Spleen (tissue), 7 donors: ENCODE data around the gene PDGFRB.

Experiments used
- POLR2A ChIP-seq, 3 donors: fragments of 450-650 bp; IDR thresholded peaks; one replicate each; pipeline ENCODE4 v1.5.1; 2017; ENCODE audit warnings: antibody characterized with exemption in 3 of 3, mild to moderate bottlenecking in 1 of 3
- POLR2AphosphoS5 ChIP-seq, 3 donors: sonication (generic); formaldehyde crosslinking; IDR thresholded peaks; one replicate each; pipeline ENCODE4 v1.5.1; 2017; ENCODE audit warnings: antibody characterized with exemption in 3 of 3
- TF ChIP-seq, protein P1 (sequence below), 11 experiments: fragments of 200-600 bp in 7 of 11; fragments of 450-650 bp in 4 of 11; sonication (generic) in 4 of 11; IDR thresholded peaks in 8 of 11; conservative IDR thresholded peaks in 3 of 11; 1 replicate in 7 of 11; 2 replicates in 4 of 11; pipeline versions ENCODE4 v1.4.0 to v1.8.0; 2016 to 2021; ENCODE audit warnings: antibody characterized with exemption in 11 of 11, inconsistent platforms in 4 of 11, mild to moderate bottlenecking in 1 of 11
- donor health status: DM: no; HTN: no; CAD: no; lungs with moderate emphysema.
- donor health status: DM: no; HTN: no; CAD: no.
- donor health status: DM: no; HTN: no; CAD: no.

DNA sequence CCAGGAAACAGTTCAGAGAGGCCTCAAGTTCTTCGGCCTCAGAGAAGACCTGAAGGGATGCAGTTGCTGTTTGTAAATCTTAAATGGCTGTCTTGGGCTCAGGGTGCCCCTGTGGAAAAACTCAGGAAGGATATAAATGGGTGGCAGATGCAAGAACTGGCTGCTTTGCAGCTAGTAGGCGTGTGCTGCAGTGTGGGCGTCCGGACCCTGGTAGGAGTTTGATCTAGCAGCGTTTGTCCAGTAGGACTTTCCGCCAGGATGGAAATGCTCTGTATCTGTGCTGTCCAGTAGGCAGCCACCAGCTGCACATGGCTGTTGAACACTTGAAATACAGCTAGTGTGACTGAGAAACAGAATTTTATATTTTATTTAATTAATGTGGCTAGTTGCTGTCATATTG is 18.6 kb upstream of the PDGFRB start:
- TF ChIP-seq, protein P1, sequence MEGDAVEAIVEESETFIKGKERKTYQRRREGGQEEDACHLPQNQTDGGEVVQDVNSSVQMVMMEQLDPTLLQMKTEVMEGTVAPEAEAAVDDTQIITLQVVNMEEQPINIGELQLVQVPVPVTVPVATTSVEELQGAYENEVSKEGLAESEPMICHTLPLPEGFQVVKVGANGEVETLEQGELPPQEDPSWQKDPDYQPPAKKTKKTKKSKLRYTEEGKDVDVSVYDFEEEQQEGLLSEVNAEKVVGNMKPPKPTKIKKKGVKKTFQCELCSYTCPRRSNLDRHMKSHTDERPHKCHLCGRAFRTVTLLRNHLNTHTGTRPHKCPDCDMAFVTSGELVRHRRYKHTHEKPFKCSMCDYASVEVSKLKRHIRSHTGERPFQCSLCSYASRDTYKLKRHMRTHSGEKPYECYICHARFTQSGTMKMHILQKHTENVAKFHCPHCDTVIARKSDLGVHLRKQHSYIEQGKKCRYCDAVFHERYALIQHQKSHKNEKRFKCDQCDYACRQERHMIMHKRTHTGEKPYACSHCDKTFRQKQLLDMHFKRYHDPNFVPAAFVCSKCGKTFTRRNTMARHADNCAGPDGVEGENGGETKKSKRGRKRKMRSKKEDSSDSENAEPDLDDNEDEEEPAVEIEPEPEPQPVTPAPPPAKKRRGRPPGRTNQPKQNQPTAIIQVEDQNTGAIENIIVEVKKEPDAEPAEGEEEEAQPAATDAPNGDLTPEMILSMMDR (IDR thresholded peaks at IDR 0.05 in 8 of 11, conservative IDR thresholded peaks at IDR 0.05 in 3 of 11), result no peak
- TF ChIP-seq POLR2A (IDR thresholded peaks at IDR 0.05) (no peak), POLR2AphosphoS5 (IDR thresholded peaks at IDR 0.05) (no peak)
